Measurements from ENCODE around the gene ALX4.

GRCh38 chr11:44358713-44359112 is 48.8 kb upstream of the ALX4 start:
- TF ChIP-seq CTCF (conservative IDR thresholded peaks at IDR 0.05 in 1 of 2, IDR thresholded peaks at IDR 0.05 in 1 of 2; ENCODE audit: extremely low read depth in 1 of 2, insufficient read depth in 1 of 2, low read depth in 1 of 2, low read length in 2 of 2) (no peak), EZH2 (IDR thresholded peaks at IDR 0.05; ENCODE audit: borderline replicate concordance, low read length) (no peak)
